ENCODE results near the gene PDIA5.

PDIA5 gene

GRCh38 chr3:123070510-123070909, 3.7 kb downstream of the PDIA5 start:
- no peak for DNase-seq
- Histone ChIP-seq H3K79me1 (replicated peaks; ENCODE audit: low read length, poor library complexity, severe bottlenecking) (peaks cover 27% of the 10 kb centered on the region), H2AK5ac (ENCODE audit: low read length, severe bottlenecking) (no peak overlapping the region), H2BK12ac (ENCODE audit: low read length in 2 of 2) (no peak overlapping the region), H3K9ac (ENCODE audit: low read length) (no peak overlapping the region), H3K4ac (ENCODE audit: low read depth in 1 of 2, low read length in 2 of 2) (no peak overlapping the region), H3K23ac (ENCODE audit: low read length in 2 of 2) (no peak overlapping the region), H4K91ac (ENCODE audit: low read length) (no peak overlapping the region), H2BK5ac (ENCODE audit: low read depth, low read length, poor library complexity, severe bottlenecking) (no peak overlapping the region), H3K27me3 (ENCODE audit: control insufficient read depth in 1 of 2, insufficient read depth in 1 of 2, low read length in 2 of 2) (no peaks in the 10 kb centered on the region), H2BK15ac (ENCODE audit: low read depth, poor library complexity, severe bottlenecking) (no peak overlapping the region), H3K4me1 (ENCODE audit: control insufficient read depth, insufficient read depth, low read depth, low read length) (peaks cover 17% of the 10 kb centered on the region), H3K18ac (ENCODE audit: low read depth in 1 of 2, low read length in 2 of 2) (no peak overlapping the region), H2BK120ac (ENCODE audit: low read depth, low read length) (no peak overlapping the region), H3K14ac (ENCODE audit: low read length in 2 of 2) (peak overlapping the region in 1 of 2 experiments; percentile 72), H4K8ac (ENCODE audit: low read length) (no peak overlapping the region), H3K27ac (ENCODE audit: low read length, poor library complexity, severe bottlenecking) (no peak overlapping the region), H3K4me2 (ENCODE audit: low read length, poor library complexity, severe bottlenecking) (no peak overlapping the region), H3K9me3 (ENCODE audit: control insufficient read depth, low read length) (no peaks in the 10 kb centered on the region), H3K4me3 (ENCODE audit: insufficient read depth in 1 of 2, low read depth in 1 of 2, low read length in 2 of 2) (no peak overlapping the region), H3K36me3 (ENCODE audit: control insufficient read depth in 1 of 2, insufficient read depth in 2 of 2, low read depth in 1 of 2, low read length in 2 of 2) (peaks cover 0 to 2% of the 10 kb centered on the region in 2 experiments), H2AFZ (ENCODE audit: low read depth, low read length) (no peak overlapping the region)
- 85% methylated on average over 8 of the region's 8 CpGs for WGBS

- H4K91ac ChIP-seq (ENCODE audit: low read length), result no peak overlapping the region
- H3K27ac ChIP-seq (ENCODE audit: low read length, poor library complexity, severe bottlenecking), result no peak overlapping the region
- H2BK120ac ChIP-seq (ENCODE audit: low read depth, low read length), result no peak overlapping the region
- H3K4me2 ChIP-seq (ENCODE audit: low read length, poor library complexity, severe bottlenecking), result no peak overlapping the region
- H3K4me3 ChIP-seq (ENCODE audit: insufficient read depth in 1 of 2, low read depth in 1 of 2, low read length in 2 of 2), result no peak overlapping the region
- H2BK5ac ChIP-seq (ENCODE audit: low read depth, low read length, poor library complexity, severe bottlenecking), result no peak overlapping the region
- no peak overlapping the region for H3K18ac ChIP-seq (ENCODE audit: low read depth in 1 of 2, low read length in 2 of 2)
- H2BK12ac ChIP-seq (ENCODE audit: low read length in 2 of 2), result no peak overlapping the region
- H4K8ac ChIP-seq (ENCODE audit: low read length), result no peak overlapping the region
- no peak overlapping the region for H2BK15ac ChIP-seq (ENCODE audit: low read depth, poor library complexity, severe bottlenecking)
- H3K79me1 ChIP-seq (replicated peaks; ENCODE audit: low read length, poor library complexity, severe bottlenecking), result peaks cover 32% of the 10 kb centered on the region
- no peak overlapping the region for H3K4ac ChIP-seq (ENCODE audit: low read depth in 1 of 2, low read length in 2 of 2)
- H3K36me3 ChIP-seq (ENCODE audit: control insufficient read depth in 1 of 2, insufficient read depth in 2 of 2, low read depth in 1 of 2, low read length in 2 of 2), result peaks cover 2 to 3% of the 10 kb centered on the region in 2 experiments
- no peaks in the 10 kb centered on the region for H3K9me3 ChIP-seq (ENCODE audit: control insufficient read depth, low read length)
- H2AFZ ChIP-seq (ENCODE audit: low read depth, low read length), result no peak overlapping the region
- no peak overlapping the region for H3K14ac ChIP-seq (ENCODE audit: low read length in 2 of 2)
- 75% methylated on average over 5 of the region's 5 CpGs for WGBS
- no peaks in the 10 kb centered on the region for H3K27me3 ChIP-seq (ENCODE audit: control insufficient read depth in 1 of 2, insufficient read depth in 1 of 2, low read length in 2 of 2)
- H3K9ac ChIP-seq (ENCODE audit: low read length), result no peak overlapping the region
- H3K4me1 ChIP-seq (ENCODE audit: control insufficient read depth, insufficient read depth, low read depth, low read length), result peaks cover 19% of the 10 kb centered on the region
- no peak overlapping the region for H2AK5ac ChIP-seq (ENCODE audit: low read length, severe bottlenecking)
- DNase-seq, result peak; percentile 41
- H3K23ac ChIP-seq (ENCODE audit: low read length in 2 of 2), result no peak overlapping the region
Measured at GRCh38 chr3:123071146-123071545, 4.3 kb downstream of the PDIA5 start.

- no peaks in the 10 kb centered on the region for H3K27me3 ChIP-seq (ENCODE audit: control insufficient read depth in 1 of 2, insufficient read depth in 1 of 2, low read length in 2 of 2)
- no peak overlapping the region for H2BK12ac ChIP-seq (ENCODE audit: low read length in 2 of 2)
- WGBS, result 98% methylated on average over 7 of the region's 7 CpGs
Measured at GRCh38 chr3:123071581-123071980, 4.8 kb downstream of the PDIA5 start.

GRCh38 chr3:123072152-123072551, 5.3 kb downstream of the PDIA5 start:
- H3K23ac ChIP-seq (ENCODE audit: low read length in 2 of 2), result no peak overlapping the region
- WGBS, result 96% methylated on average over 5 of the region's 5 CpGs
- no peak overlapping the region for H3K18ac ChIP-seq (ENCODE audit: low read depth in 1 of 2, low read length in 2 of 2)
- no peak overlapping the region for H4K91ac ChIP-seq (ENCODE audit: low read length)
- H4K8ac ChIP-seq (ENCODE audit: low read length), result no peak overlapping the region
- H3K4me2 ChIP-seq (ENCODE audit: low read length, poor library complexity, severe bottlenecking), result no peak overlapping the region
- H3K9me3 ChIP-seq (ENCODE audit: control insufficient read depth, low read length), result no peaks in the 10 kb centered on the region
- H3K4me3 ChIP-seq (ENCODE audit: insufficient read depth in 1 of 2, low read depth in 1 of 2, low read length in 2 of 2), result no peak overlapping the region
- H2AFZ ChIP-seq (ENCODE audit: low read depth, low read length), result no peak overlapping the region
- DNase-seq, result no peak
- H3K4ac ChIP-seq (ENCODE audit: low read depth in 1 of 2, low read length in 2 of 2), result no peak overlapping the region
- peaks cover 17% of the 10 kb centered on the region for H3K4me1 ChIP-seq (ENCODE audit: control insufficient read depth, insufficient read depth, low read depth, low read length)
- H2BK5ac ChIP-seq (ENCODE audit: low read depth, low read length, poor library complexity, severe bottlenecking), result no peak overlapping the region
- no peak overlapping the region for H3K9ac ChIP-seq (ENCODE audit: low read length)
- no peaks in the 10 kb centered on the region for H3K27me3 ChIP-seq (ENCODE audit: control insufficient read depth in 1 of 2, insufficient read depth in 1 of 2, low read length in 2 of 2)
- no peak overlapping the region for H2AK5ac ChIP-seq (ENCODE audit: low read length, severe bottlenecking)
- H3K36me3 ChIP-seq (ENCODE audit: control insufficient read depth in 1 of 2, insufficient read depth in 2 of 2, low read depth in 1 of 2, low read length in 2 of 2), result peaks cover 2 to 3% of the 10 kb centered on the region in 2 experiments
- H3K27ac ChIP-seq (ENCODE audit: low read length, poor library complexity, severe bottlenecking), result no peak overlapping the region
- H3K79me1 ChIP-seq (replicated peaks; ENCODE audit: low read length, poor library complexity, severe bottlenecking), result peaks cover 32% of the 10 kb centered on the region
- H2BK120ac ChIP-seq (ENCODE audit: low read depth, low read length), result no peak overlapping the region
- H2BK12ac ChIP-seq (ENCODE audit: low read length in 2 of 2), result no peak overlapping the region
- no peak overlapping the region for H2BK15ac ChIP-seq (ENCODE audit: low read depth, poor library complexity, severe bottlenecking)
- no peak overlapping the region for H3K14ac ChIP-seq (ENCODE audit: low read length in 2 of 2)

More at GRCh38 chr3:123071581-123071980, 4.8 kb downstream of the PDIA5 start:
- H3K79me1 ChIP-seq (replicated peaks; ENCODE audit: low read length, poor library complexity, severe bottlenecking), result peaks cover 32% of the 10 kb centered on the region
- H3K18ac ChIP-seq (ENCODE audit: low read depth in 1 of 2, low read length in 2 of 2), result no peak overlapping the region
- H3K23ac ChIP-seq (ENCODE audit: low read length in 2 of 2), result peak overlapping the region in 1 of 2 experiments; percentile 19
- no peak overlapping the region for H2BK5ac ChIP-seq (ENCODE audit: low read depth, low read length, poor library complexity, severe bottlenecking)
- no peak for DNase-seq
- no peak overlapping the region for H3K4me2 ChIP-seq (ENCODE audit: low read length, poor library complexity, severe bottlenecking)
- no peak overlapping the region for H3K14ac ChIP-seq (ENCODE audit: low read length in 2 of 2)
- H3K4ac ChIP-seq (ENCODE audit: low read depth in 1 of 2, low read length in 2 of 2), result no peak overlapping the region
- H2AFZ ChIP-seq (ENCODE audit: low read depth, low read length), result no peak overlapping the region
- H4K91ac ChIP-seq (ENCODE audit: low read length), result no peak overlapping the region
- H4K8ac ChIP-seq (ENCODE audit: low read length), result no peak overlapping the region
- H3K36me3 ChIP-seq (ENCODE audit: control insufficient read depth in 1 of 2, insufficient read depth in 2 of 2, low read depth in 1 of 2, low read length in 2 of 2), result peaks cover 2 to 3% of the 10 kb centered on the region in 2 experiments
- no peaks in the 10 kb centered on the region for H3K9me3 ChIP-seq (ENCODE audit: control insufficient read depth, low read length)
- peaks cover 19% of the 10 kb centered on the region for H3K4me1 ChIP-seq (ENCODE audit: control insufficient read depth, insufficient read depth, low read depth, low read length)
- no peak overlapping the region for H3K27ac ChIP-seq (ENCODE audit: low read length, poor library complexity, severe bottlenecking)
- no peak overlapping the region for H3K9ac ChIP-seq (ENCODE audit: low read length)
- H3K4me3 ChIP-seq (ENCODE audit: insufficient read depth in 1 of 2, low read depth in 1 of 2, low read length in 2 of 2), result no peak overlapping the region
- H2AK5ac ChIP-seq (ENCODE audit: low read length, severe bottlenecking), result no peak overlapping the region
- no peak overlapping the region for H2BK15ac ChIP-seq (ENCODE audit: low read depth, poor library complexity, severe bottlenecking)
- no peak overlapping the region for H2BK120ac ChIP-seq (ENCODE audit: low read depth, low read length)

All from mesenchymal stem cell (in vitro differentiated cells and primary cell).